RWPE2 (cell line): Measurements from ENCODE around the gene KLLN.
"Not testable (repeated sequence)": the region's sequence is repeated elsewhere in the genome, so short reads cannot be mapped to it uniquely, and the experiment has no call there.

Experiments used
- ATAC-seq: fragments of 200-7000 bp; cut with Tn5 transposase; 3 replicates; pipeline ENCODE4 v1.9.1; 2021; ENCODE audit warnings: low read depth
- DNase-seq: peaks from one replicate; pipeline ENCODE4 v3.0.0-alpha.2; 2020; ENCODE audit warnings: low spot score
- H3K27ac ChIP-seq: fragments of 450-650 bp; 2 replicates; pipeline ENCODE4 v1.5.1; 2017; ENCODE audit warnings: mild to moderate bottlenecking; ENCODE audit not compliant: poor library complexity, severe bottlenecking
- H3K27me3 ChIP-seq: fragments of 250-450 bp; sonication (Bioruptor Pico); 2 replicates; pipeline ENCODE4 v1.5.1; 2021; ENCODE audit warnings: mild to moderate bottlenecking, moderate library complexity; ENCODE audit not compliant: insufficient read depth, poor library complexity, severe bottlenecking
- H3K36me3 ChIP-seq: fragments of 250-450 bp; sonication (Bioruptor Pico); 2 replicates; pipeline ENCODE4 v1.5.1; 2020; ENCODE audit warnings: low read depth, mild to moderate bottlenecking, moderate library complexity
- H3K4me1 ChIP-seq: fragments of 250-450 bp; sonication (Bioruptor Pico); 2 replicates; pipeline ENCODE4 v1.5.1; 2021; ENCODE audit warnings: mild to moderate bottlenecking, moderate library complexity; ENCODE audit not compliant: insufficient read depth, poor library complexity, severe bottlenecking
- H3K4me3 ChIP-seq: fragments of 250-450 bp; sonication (Bioruptor Pico); 2 replicates; pipeline ENCODE4 v1.5.1; 2021; ENCODE audit warnings: mild to moderate bottlenecking, moderate library complexity; ENCODE audit not compliant: severe bottlenecking
- H3K9me3 ChIP-seq: fragments of 250-450 bp; sonication (Bioruptor Pico); 2 replicates; pipeline ENCODE4 v1.5.1; 2021; ENCODE audit warnings: mild to moderate bottlenecking, moderate library complexity; ENCODE audit not compliant: severe bottlenecking
- CTCF ChIP-seq: fragments of 450-650 bp; IDR thresholded peaks from one replicate; pipeline ENCODE4 v1.5.1; 2017; ENCODE audit warnings: mild to moderate bottlenecking, moderate library complexity; ENCODE audit not compliant: poor library complexity, severe bottlenecking

KLLN gene

GRCh38 chr10:87887548-87888289 is 24.4 kb upstream of the KLLN start:
- peaks cover 4% of the 10 kb centered on the region for H3K4me1 ChIP-seq
- H3K9me3 ChIP-seq, result no peaks in the 10 kb centered on the region
- ATAC-seq (no peak), DNase-seq (no peak)
- H3K4me3 ChIP-seq, result no peak overlapping the region
- no peak overlapping the region for H3K27ac ChIP-seq
- peaks cover 41% of the 10 kb centered on the region for H3K36me3 ChIP-seq
- no peaks in the 10 kb centered on the region for H3K27me3 ChIP-seq
- TF ChIP-seq CTCF, result no peak

GRCh38 chr10:87887146-87887545 is 23.8 kb upstream of the KLLN start:
- DNase-seq, result no peak
- Histone ChIP-seq H3K27me3 (no peaks in the 10 kb centered on the region), H3K27ac (no peak overlapping the region), H3K9me3 (no peaks in the 10 kb centered on the region), H3K36me3 (peaks cover 43% of the 10 kb centered on the region), H3K4me3 (no peak overlapping the region), H3K4me1 (no peaks in the 10 kb centered on the region)
- TF ChIP-seq CTCF, result no peak
- no peak for ATAC-seq

DNA sequence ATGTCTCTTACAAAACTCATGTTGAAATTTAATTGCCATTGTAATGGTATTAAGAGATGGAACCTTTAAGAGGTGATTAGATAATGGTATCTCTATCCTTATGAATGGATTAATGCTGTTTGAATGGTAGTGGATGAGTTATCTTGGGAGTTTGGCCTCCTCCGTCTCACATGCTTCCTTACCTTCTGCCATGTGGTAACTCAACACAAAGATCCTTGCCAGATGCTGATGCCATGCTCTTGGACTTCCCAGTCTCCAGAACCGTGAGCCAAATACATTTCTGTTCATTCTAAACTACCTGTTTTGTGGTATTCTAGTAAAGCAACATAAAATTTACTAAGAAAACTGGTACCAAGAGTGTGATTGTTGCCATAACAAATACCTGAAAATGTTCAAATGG is 23.3 kb upstream of the KLLN start:
- no peak for TF ChIP-seq CTCF
- Histone ChIP-seq H3K27ac (no peak overlapping the region), H3K36me3 (peaks cover 43% of the 10 kb centered on the region), H3K27me3 (no peaks in the 10 kb centered on the region), H3K4me3 (no peak overlapping the region), H3K4me1 (no peaks in the 10 kb centered on the region), H3K9me3 (no peaks in the 10 kb centered on the region)
- no peak for DNase-seq
- no peak for ATAC-seq

- H3K4me3 ChIP-seq, result no peak overlapping the region
- H3K4me1 ChIP-seq, result no peaks in the 10 kb centered on the region
- no peak for TF ChIP-seq CTCF
- H3K27ac ChIP-seq, result no peak overlapping the region
- DNase-seq (no peak), ATAC-seq (no peak)
- H3K36me3 ChIP-seq, result peaks cover 73% of the 10 kb centered on the region
- no peaks in the 10 kb centered on the region for H3K9me3 ChIP-seq
- H3K27me3 ChIP-seq, result no peaks in the 10 kb centered on the region
These were observed 19.4 kb upstream of the KLLN start for GRCh38 chr10:87882555-87883294.

GRCh38 chr10:87881373-87882059 is 18.2 kb upstream of the KLLN start:
- not testable (repeated sequence) for H3K9me3 ChIP-seq, H3K27me3 ChIP-seq, H3K4me3 ChIP-seq, H3K4me1 ChIP-seq, H3K27ac ChIP-seq, ATAC-seq, DNase-seq
- peaks cover 77% of the 10 kb centered on the region for H3K36me3 ChIP-seq
